Measurements from ENCODE around the gene CCDC27. TPM values are rescaled to one million over a fixed set of nuclear protein-coding genes. Genes with fewer than 3 reads are reported as not detected.

CCDC27 gene
- total RNA-seq, 2 donors from 2014 or later: not detected

- Histone ChIP-seq H3K27me3 (no peaks in the 10 kb centered on the region), H3K9me3 (no peaks in the 10 kb centered on the region), H3K4me1 (peaks cover 0 to 59% of the 10 kb centered on the region in 2 donors), H3K4me3 (no peak overlapping the region), H3K27ac (peak overlapping the region; percentile 90 to 93), H3K36me3 (peaks cover 17% of the 10 kb centered on the region)
- peak in 1 of 2 donors; percentile 28 for TF ChIP-seq CTCF (IDR thresholded peaks at IDR 0.05)
- DNase-seq (ENCODE audit: low spot score): no peak
These were observed 23.4 kb downstream of the CCDC27 start for GRCh38 chr1:3775490-3776230.

- Histone ChIP-seq H3K36me3 (peaks cover 24% of the 10 kb centered on the region), H3K27ac (peak overlapping the region in 1 of 2 donors; percentile 90), H3K9me3 (no peaks in the 10 kb centered on the region), H3K4me3 (no peak overlapping the region), H3K4me1 (peaks cover 0 to 52% of the 10 kb centered on the region in 2 donors), H3K27me3 (no peaks in the 10 kb centered on the region)
- no peak for DNase-seq (ENCODE audit: low spot score)
- TF ChIP-seq CTCF (IDR thresholded peaks at IDR 0.05): no peak
These were observed 24.1 kb downstream of the CCDC27 start for GRCh38 chr1:3776231-3776961.

- no peak for TF ChIP-seq CTCF (IDR thresholded peaks at IDR 0.05)
- no peaks in the 10 kb centered on the region for H3K27me3 ChIP-seq
- H3K36me3 ChIP-seq: peaks cover 31% of the 10 kb centered on the region
- no peak overlapping the region for H3K27ac ChIP-seq
- no peak overlapping the region for H3K4me3 ChIP-seq
- H3K4me1 ChIP-seq: peaks cover 0 to 45% of the 10 kb centered on the region in 2 donors
- DNase-seq (ENCODE audit: low spot score): no peak
- no peaks in the 10 kb centered on the region for H3K9me3 ChIP-seq
These were observed 24.9 kb downstream of the CCDC27 start for GRCh38 chr1:3777078-3777547.

GRCh38 chr1:3777647-3778589 is 25.7 kb downstream of the CCDC27 start:
- Histone ChIP-seq H3K27me3 (no peaks in the 10 kb centered on the region), H3K27ac (peak overlapping the region in 1 of 2 donors; percentile 15), H3K36me3 (peaks cover 40% of the 10 kb centered on the region), H3K4me1 (peaks cover 0 to 39% of the 10 kb centered on the region in 2 donors), H3K4me3 (no peak overlapping the region), H3K9me3 (no peaks in the 10 kb centered on the region)
- no peak for DNase-seq (ENCODE audit: low spot score)
- no peak for TF ChIP-seq CTCF (IDR thresholded peaks at IDR 0.05)

- Histone ChIP-seq H3K27ac (peak overlapping the region in 1 of 2 donors; percentile 15), H3K36me3 (peaks cover 48% of the 10 kb centered on the region), H3K27me3 (no peaks in the 10 kb centered on the region), H3K4me1 (peaks cover 0 to 31% of the 10 kb centered on the region in 2 donors), H3K9me3 (no peaks in the 10 kb centered on the region), H3K4me3 (no peak overlapping the region)
- no peak for TF ChIP-seq CTCF (IDR thresholded peaks at IDR 0.05)
- DNase-seq (ENCODE audit: low spot score): no peak
These were observed 26.5 kb downstream of the CCDC27 start for GRCh38 chr1:3778590-3779264.
